T-helper 1 cell treated with Interleukin-12 subunit alpha and Interleukin-12 subunit beta and Interleukin-4 antibody, amounts not matched to agents 30 ng/mL and 1 ng/mL, for 36 hours (primary cell): ENCODE results near the gene HHAT. TPM values are rescaled to one million over a fixed set of nuclear protein-coding genes. Genes with fewer than 3 reads are reported as not detected.

Source experiments
- intact Hi-C: fragments of 100-400 bp; cut with micrococcal nuclease; formaldehyde crosslinking; loops from one replicate; pipeline ENCODE4 v1.15.1; 2024
- total RNA-seq: library from RNA; stranded (reverse); gene quantifications from 2 replicates; pipeline ENCODE4 v1.2.3, GENCODE V29; 2022

HHAT gene
- total RNA-seq, 1 donor from 2014 or later: 1.1 TPM

DNA sequence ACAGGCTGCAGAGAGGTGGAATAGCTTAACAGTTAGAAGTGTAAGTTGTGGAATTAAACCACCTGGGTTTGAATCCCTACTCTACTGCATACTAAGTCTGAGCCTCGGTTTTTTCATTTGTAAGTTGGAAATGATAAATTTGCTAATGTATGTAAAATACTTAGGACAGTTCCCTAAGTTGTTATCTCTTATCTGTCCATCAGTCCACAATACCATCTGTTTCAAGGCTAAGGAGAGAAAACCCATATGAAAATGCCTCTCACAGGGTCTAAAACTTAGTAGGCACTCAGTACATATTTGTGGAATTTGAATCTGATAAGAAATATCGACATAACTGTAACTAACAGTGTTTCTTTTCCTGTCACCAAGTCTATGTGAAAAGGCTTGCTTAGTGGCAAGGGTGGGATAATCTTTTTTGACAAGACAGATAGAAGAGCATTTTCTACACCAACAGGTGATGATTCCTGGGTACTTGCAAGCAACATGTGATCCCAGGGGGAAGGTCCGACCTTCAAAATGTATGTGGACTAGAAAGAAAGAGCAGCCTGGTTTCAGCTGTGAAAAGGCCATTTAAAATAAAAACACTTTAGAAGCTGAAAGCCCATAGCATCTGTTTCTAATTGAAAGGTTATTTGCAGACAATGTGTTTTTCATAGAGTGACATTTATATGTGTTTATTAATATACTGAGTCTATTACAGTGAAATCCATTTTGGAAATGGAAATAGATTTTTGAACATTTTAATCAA lies 202.9 kb downstream of the HHAT start:
- intact Hi-C loops: loop anchor here (1.0 kb wide), 1 partner anchor 49 kb away; no protein-coding TSS in a partner anchor

DNA sequence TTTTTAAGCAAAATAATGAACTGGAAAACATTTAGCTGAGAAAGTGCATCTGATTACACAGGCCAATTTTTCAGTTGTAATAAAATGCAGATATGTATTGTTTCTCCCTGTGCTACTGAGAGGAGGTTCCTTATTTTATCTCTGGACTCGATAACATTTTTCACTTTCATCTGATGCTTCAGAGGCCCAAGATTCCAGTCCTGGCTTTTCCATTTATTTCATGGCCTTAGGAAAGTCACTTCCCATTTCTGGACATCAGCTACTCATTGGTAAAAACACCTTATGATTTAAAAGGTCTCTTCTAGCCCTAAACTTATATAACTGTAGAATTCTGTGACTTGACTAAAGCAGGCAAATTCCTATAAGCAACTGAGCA lies 203.5 kb downstream of the HHAT start:
- intact Hi-C loops: no loop called here

DNA sequence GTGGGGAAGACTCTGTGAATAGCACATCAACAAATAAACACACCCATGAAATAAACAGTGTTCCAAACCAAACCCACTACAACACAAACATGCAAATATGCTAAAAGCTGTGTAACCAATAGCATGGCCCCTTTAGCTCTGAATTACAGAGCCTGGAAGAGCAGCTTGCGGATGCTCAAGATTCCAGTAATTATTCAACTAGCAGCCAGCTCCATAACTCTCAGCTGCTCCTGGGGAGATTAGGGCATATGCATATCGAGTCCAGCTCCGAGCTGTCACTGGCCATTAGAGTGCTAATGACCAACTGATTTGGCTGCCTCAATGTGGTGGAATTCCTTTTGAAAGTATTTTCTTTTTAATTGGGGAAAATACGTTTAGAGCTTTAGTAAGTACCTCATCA lies 207.1 kb downstream of the HHAT start:
- intact Hi-C loops: no loop called here

DNA sequence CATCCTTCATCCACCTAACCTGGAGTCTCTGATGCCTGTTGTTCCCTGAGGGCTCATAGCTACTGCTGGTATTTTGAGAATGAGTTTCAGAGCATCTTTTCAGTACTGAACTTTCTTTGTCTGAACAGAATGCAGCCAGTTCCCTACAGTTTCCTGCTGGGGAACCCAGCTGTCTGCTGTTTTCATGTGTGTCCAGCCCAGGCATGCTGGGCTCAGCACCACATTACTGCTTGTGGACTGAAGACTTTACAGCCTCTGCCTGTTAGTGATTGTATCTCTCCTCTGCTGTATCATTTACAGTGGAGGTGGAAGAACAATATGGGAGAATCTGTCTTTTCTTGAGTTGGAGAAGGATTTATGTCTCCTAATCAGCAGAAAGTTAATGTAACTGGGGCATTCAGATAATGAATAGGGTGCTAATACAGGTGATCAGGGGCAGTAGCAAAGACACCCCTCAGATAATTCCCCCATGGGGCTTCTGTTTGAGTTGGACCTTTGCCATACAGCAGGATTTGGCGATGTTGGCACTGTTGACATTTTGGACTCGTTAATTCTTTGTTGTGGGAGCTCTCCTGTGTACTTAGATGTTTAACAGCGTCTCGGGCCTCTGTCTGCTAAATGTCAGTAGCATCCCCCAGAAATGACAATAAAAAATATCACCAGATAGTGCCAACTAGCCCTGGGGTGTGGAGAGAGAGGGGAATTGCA lies 207.7 kb downstream of the HHAT start:
- intact Hi-C loops: no loop called here

DNA sequence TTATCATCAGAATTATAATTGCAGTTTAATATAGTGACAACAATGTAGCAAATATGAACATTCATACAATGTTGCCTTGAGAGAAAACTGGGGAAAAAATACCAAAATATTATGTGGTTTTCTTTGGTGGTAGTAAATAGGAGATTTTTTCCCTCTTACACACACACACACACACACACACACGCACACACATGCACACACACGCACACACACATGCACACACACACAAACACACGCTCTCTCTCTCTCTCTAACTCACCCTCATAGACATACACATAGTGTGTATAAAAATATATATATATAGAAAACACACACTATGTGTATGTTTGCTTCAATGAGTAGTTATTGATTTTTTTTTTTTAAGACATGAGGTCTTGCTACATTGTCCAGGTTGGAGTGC lies 211.6 kb downstream of the HHAT start:
- intact Hi-C loops: no loop called here

DNA sequence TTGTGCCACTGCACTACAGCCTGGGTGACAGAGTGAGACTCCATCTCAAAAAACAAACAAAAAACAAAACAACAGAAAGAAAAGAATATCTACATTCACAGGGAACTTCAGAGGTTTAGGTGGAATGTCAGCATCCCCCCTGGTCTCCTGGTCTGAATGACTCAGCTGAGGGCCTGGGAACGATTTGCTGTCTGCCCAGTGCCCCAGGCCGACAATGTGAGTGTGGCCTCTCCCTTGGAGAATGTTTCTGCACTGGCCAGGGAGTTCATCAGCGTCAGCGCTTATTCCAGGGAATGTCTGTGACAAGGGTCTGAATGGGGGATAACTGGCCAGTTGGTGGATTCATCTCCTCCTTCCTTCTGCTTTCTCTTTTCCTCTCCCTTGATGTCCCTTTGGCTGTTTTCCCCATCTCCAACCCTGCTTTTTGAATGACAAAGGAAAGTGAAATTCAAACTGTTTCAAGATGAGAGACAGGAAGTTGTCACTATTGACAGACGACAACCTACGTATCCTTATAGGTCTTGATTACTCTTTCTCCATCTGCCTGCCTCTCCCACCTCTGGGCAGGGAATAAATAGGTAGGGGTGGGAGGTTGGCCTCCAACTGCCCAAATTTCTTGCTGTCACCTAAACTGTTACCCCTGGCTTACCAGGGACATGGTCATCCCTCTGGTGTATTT lies 213.1 kb downstream of the HHAT start:
- intact Hi-C loops: no loop called here

DNA sequence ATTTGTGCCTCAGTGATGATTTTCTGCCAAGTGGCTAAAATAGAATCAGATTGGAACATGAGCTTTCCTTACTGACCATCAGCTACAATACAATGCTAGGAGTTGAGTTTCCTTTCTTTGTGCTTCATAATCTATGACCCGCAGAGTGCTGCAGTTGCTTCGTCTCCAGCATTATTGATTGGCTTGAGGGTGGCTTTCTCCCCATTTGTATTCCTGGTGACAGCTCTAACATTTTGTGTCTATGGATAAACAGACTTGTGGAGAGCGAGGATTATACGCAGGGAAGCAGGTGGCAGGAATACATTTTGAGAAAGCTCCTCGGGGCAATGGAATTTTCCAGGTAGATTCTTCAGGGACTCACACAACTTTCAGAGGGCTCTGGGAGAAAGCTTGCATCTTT lies 223.2 kb downstream of the HHAT start:
- intact Hi-C loops: no loop called here

DNA sequence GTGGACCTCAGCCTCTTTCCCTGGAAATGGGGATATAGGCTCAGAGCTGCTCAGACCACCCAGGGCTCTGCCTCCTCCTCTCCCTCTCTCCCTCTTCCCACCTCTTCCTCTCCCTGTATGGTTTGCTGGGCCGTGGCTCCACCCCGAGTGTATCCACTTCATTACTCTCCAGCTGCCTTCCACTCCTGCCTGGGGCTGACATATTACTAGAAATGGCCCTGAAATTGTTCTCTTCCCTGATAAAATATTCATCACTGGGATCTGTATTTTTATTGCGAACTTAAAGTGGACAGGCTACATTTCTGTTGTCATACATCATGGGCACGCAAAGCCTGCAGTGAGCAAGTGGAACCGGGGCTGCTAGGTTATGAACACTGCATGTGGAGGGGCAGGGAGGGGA lies 225.0 kb downstream of the HHAT start:
- intact Hi-C loops: no loop called here

DNA sequence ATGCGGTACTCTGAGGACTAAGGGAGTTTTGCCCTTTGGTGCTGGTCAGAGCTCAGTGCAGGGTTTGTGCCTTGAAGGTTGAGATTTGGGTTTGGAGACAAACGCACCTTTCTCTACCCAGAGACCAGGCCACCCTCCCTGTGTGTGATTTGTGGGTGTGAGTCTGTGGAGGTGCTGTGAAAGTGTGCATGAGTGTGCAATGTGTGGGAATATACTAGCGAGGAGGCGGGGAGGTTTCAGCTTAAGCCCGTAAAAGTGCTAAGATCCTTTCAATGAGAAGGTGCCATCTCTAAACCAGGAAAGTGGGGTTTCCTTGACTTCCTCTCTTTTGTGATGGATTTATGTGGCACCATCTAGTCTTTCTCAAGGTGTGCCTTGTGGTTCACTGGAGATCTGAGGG lies 225.7 kb downstream of the HHAT start:
- intact Hi-C loops: no loop called here

DNA sequence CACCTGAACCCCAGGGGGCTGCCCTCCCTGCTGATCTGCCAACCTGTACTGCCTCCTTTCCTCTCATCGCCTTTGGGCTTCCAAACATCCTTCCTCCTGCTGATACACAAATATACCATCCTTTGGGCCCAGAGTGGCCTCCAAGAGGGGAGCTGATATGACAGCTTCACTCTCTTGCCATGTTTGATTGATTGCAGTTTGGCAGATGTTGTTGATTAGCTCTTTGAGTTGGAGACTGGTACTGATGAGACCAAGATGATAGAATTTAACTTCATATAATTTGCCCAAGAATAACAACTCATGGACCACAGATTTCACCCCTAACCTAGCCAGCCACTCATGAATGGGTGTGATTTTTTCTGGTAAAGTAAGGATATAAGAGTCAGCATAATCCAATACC lies 227.8 kb downstream of the HHAT start:
- intact Hi-C loops: no loop called here

DNA sequence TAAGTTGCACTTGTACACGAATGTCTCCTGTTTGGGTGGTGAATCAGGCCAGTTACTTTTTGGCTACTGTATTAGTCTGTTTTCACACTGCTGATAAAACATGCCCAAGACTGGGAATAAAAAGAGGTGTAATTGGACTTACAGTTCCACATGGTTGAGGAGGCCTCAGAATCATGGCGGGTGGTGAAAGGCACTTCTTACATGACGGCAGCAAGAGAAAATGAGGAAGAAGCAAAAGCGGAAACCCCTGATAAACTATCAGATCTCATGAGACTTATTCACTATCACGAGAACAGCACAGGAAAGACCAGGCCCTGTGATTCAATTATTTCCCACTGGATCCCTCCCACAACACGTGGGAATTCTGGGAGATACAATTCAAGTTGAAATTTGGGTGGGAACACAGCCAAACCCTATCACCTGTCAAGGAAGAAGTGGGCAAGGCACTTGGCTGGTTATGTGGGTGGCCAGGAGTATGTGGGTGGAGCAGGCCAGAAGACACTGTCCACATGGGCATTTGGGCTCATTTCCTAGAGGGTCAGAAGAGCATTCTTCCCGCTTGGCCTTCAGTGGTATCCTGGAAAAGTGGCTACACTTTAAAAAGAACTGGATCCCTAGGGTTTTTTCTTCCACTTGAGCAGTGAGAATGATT lies 228.8 kb downstream of the HHAT start:
- intact Hi-C loops: no loop called here

DNA sequence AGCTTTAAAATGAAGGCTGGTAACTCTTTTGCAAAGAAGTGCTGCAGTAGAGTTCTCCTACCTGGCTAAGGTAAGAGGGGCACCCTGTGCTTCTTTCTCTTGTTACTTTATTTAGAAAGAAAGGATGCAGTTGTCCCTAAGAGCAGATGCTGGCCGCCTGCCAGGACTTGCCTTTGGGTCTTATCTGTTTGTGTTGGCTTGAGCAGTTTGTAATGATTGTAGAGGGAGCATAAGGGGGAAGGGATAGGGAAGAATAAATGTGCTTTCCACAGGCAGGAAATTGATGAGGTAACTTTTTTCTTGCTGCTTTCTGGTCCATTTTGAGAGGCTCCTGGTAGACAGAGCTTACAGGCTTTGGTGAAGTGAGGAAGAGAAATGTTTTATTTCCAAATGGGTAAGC lies 229.6 kb downstream of the HHAT start:
- intact Hi-C loops: no loop called here

DNA sequence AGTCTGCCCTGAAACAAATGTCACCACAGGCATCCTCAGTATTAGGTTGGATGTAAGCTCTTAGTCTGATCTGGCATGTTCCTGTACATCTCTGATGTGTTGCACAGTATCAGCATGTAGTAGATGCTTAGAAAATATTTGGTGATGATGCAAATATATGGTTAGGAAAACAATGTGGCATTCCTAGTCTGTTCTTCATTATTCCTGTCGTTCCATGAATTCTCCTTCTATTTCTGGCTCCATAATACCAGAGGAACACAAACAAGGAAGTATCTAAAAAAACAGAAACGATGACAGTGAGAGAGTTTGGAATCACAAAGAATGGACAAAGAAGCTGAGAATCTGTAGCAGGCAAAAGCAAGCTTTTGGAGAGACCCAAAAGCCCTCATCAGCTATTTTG lies 236.6 kb downstream of the HHAT start:
- intact Hi-C loops: no loop called here

DNA sequence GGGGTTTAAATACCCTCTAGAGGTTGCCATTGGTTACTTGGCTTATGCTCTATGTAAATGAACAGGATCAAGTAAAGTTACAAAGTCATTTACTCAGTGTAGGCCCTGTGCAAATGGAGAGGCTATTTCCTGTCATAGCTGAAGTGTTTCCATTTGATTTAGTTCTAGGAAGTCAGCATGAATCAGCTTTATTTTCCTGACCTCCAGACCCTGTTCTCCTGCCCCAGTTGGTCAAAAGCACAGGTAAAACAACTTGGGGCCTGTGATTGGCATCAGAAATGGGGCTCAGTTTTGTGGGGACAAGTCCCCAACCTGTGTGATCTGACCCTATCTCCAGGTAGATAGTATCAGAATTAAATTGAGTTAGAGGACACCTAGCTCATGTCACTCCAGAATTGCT lies 239.9 kb downstream of the HHAT start:
- intact Hi-C loops: no loop called here

DNA sequence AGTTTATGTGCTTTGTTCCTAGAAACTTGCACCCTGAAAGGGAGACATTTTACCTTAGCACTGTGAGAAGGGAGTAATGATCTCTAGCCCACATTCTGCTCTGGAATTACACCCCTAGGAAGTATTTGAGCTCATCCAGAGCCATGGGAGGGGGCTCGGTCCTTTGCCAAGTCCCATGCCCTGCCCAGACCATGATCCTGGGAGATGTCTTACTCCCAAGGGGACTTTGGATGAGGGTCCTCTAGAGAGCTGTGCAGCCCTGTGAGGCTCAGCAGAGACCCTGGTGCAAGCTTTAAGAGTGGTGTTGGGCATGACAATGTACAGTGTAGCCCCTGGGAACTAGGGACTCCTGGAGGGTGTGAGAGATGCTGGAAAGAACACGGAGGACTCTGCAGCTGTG lies 241.4 kb downstream of the HHAT start:
- intact Hi-C loops: no loop called here

DNA sequence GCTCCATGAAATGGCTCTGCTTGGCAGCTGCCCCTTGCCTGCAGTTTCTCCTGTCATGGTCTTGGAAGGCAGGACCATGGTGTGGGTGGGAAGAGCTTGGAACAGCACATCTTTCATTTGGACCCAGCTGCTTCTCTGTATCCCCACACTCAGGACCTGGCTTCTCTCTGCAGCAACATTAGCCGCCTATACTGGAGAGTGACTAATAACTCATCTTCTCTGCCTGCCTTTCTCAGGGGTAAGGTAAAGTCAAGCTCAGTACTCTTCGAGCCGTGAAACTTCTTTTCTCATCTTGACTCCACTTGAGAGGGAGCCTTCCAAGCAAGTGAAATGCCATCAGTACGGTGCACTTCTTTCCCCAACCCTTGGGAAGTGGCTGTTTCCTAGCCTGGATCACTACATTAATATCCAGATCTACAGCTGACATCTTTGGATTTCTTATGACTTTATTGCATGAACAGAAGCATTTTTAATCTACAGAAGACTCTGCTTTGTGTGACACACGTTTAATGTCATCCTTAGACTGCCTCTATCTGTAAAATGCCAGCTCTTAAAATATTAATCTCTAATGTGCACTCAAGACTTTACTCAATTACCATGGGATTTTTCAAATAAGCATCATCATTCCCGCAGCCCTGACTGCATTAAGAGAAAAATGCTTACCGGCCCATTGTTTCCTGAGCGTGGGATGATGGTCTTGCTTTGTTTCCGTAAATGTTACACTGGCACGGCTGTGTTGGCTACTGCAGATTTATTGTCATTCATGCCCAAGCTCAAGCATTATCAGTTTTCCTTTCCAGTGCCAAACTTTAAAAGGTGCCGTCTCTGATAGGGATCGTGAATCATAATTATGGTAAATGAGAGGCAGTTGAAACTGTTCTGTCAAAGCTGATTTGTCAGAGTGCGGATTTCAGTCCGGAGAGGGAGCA lies 242.9 kb downstream of the HHAT start:
- intact Hi-C loops: no loop called here

DNA sequence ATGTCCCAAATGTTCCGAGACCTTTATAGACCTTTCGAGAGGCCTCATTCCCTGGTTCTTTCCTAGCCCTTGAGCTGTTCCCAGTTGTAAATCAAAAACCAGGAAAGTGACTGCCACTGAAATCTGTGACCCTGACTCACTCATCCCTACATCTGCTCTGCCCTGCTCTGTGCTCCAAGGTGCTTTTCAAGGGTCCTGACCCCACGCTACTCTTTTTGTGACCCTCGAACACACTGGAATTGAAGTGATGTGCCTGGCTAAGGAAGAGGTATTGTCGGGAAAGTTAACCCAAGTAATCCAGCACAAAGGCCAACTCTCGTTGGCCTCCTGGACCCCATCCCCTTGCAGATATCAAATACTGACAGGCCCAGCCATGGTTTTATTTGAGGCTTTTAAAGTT lies 244.4 kb downstream of the HHAT start:
- intact Hi-C loops: no loop called here

DNA sequence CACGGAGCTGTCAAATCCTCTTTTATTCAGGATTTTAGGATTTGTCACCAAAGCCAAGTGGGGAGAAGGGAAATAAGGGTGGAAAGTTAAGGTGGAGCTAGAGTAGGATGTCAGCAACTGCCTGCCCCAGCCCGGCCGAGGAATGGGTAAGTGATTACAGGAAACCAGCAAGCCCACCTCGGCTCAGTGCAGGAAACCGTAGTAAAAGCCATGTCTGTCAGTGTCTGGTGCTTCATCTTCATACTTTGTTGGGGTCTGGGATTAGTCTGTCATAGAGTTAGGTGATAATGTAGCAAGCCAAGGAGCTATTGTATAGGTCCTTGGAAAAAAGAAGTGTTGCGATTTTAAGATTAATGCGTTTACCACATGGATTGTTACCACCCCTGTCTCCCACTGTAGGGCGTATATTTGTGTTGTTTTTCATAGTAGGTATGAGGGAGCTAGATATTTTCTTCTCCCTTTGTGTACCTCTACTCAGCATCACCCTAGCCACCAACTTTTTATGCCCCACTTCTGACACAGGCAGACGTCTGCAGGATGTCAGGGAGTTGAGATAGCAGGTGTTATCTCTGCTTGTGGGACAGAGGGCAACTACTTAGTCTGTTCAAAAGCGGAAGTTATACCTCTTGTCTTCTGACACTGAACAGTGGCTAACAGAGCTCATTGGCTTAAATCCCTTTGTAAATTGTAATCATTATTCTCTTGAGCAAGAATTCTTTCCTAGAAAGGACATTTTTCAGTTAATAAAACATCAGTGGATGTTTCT lies 253.7 kb downstream of the HHAT start:
- intact Hi-C loops: no loop called here

DNA sequence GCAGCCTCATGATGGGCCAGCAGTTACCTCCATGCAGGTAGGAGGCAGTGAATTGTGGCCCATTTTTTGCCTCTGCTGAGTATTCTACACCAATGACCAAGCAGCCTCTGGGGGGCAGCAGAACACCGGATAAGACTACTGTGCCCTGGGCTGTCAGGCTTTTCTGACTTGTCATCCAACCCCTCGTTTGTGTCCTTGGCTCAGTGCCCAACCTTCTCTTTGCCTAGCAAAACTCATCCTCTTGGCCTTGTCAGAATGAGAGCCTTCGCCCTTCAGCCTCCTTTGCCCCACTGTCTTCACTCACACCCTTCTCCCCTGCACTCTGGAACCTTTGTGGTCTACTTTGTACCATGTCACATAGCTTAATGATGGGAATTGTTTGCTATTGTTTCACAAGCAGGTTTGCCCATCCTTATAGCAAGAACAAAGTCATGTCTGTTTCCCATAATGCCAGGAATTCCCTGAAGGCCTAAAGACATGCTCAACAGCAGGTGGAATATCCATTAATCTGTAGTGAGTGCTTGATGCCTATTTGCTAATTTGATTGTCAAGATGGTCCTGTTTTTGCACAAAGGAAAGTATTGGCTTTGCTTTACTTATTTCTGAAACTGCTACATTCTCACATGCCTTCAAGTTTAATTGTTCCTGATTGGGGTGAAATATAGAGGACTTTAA lies 255.9 kb downstream of the HHAT start:
- intact Hi-C loops: loop anchor here (1.0 to 2.0 kb wide), 5 partner anchors 136 to 930 kb away; partner anchors contain the start of gene KCNH1

DNA sequence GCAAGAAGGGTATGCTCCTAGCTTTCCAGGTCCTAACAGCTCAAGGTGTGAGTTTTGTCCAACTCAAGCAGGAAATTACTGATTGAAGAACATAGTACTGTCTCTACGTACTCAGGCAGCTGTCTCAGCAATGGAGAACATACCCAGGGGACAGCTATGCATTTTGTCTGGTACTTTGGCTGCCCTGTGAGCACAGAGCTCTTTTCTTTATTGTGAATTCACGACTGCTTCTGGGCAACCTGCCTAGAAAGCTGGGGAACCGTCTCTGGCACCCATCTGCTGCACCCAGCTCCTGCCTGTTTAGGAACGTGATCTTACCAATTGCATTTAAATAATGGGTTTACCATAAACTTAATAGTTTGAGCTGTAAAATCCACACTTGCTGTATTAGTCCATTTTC lies 258.1 kb downstream of the HHAT start:
- intact Hi-C loops: no loop called here
